ENCODE measurements around the gene SCFD2.

Gene SCFD2

DNA sequence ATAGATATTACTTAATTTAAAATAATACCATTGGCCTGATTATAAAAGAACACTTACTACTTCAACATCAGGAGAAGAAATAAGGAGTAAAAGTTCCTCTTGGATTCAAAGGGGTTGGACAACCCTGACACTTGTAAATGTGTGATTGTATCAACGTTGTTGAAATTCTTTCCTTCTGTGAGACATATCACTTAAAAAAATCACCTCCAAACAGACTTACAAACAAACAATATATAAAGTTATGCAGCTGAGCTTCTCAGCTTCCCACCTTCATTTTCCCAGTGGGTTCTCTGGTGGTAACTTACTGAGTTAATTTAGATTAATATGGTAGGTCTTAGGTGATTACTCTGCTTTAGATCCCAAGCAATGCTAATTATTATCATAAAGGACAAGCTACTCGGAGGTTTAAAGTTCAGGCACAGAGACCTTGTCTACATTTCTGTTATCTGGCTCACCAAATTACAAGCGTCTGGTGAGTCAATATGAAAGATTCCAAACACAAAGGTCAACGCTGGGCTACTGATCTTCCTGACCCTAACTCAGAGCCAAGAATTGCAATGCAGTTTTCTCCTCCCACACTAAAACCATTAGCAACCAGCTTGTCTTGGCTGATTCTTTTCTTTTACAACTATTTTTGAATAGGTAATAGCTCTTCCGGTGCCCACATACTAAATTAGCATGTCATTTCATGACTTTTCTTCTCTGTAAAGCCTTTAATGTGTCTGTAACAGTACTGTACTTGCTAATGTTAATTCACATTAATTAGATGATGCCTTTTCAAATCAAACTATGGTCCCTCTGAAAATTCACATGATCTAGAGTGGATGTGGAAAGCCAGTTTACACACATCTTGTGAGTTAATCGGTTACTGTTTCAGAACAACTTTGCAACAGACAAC lies 346.1 kb downstream of the SCFD2 start:
- no peak for DNase-seq (ENCODE audit: low read depth in 2 of 2, low spot score in 1 of 2)

- DNase-seq (ENCODE audit: low read depth in 2 of 2, low spot score in 1 of 2), result no peak
Measured at GRCh38 chr4:53018471-53018870, 347.4 kb downstream of the SCFD2 start.

GRCh38 chr4:53016099-53016820 lies 349.6 kb downstream of the SCFD2 start:
- DNase-seq (ENCODE audit: low read depth in 2 of 2, low spot score in 1 of 2), result no peak

GRCh38 chr4:53015681-53016080 lies 350.2 kb downstream of the SCFD2 start:
- DNase-seq (ENCODE audit: low read depth in 2 of 2, low spot score in 1 of 2), result no peak

- DNase-seq (ENCODE audit: low read depth in 2 of 2, low spot score in 1 of 2), result no peak
Measured at GRCh38 chr4:53014881-53015280, 351.0 kb downstream of the SCFD2 start.

- no peak for DNase-seq (ENCODE audit: low read depth in 2 of 2, low spot score in 1 of 2)
Measured at GRCh38 chr4:53013873-53014775, 351.7 kb downstream of the SCFD2 start.

- no peak for DNase-seq (ENCODE audit: low read depth in 2 of 2, low spot score in 1 of 2)
Measured at GRCh38 chr4:53012738-53013137, 353.1 kb downstream of the SCFD2 start.

- DNase-seq (ENCODE audit: low read depth in 2 of 2, low spot score in 1 of 2), result no peak
Measured at GRCh38 chr4:53011259-53011905, 354.5 kb downstream of the SCFD2 start.

GRCh38 chr4:53010318-53010717 lies 355.5 kb downstream of the SCFD2 start:
- no peak for DNase-seq (ENCODE audit: low read depth in 2 of 2, low spot score in 1 of 2)

- no peak for DNase-seq (ENCODE audit: low read depth in 2 of 2, low spot score in 1 of 2)
Measured at GRCh38 chr4:53009824-53010223, 356.0 kb downstream of the SCFD2 start.

DNA sequence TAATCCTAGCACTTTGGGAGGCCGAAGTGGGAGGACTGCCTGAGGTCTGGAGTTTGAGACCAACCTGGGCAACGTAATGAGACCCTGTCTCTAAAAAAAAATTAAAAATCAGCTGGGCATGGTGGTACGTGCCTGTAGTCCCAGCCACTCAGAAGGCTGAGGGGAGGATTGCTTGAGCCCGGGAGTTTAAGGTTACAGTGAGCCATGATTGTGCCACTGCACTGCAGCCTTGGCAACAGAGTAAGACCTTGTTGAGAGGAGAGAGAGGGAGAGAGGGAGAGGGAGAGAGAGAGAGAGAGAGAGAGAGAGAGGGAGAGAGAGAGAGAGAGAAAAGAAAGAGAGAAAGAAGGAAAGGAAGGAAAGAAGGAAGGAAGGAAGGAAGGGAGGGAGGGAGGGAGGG lies 358.8 kb downstream of the SCFD2 start:
- DNase-seq (ENCODE audit: low read depth in 2 of 2, low spot score in 1 of 2), result no peak

GRCh38 chr4:53005808-53006207 lies 360.1 kb downstream of the SCFD2 start:
- no peak for DNase-seq (ENCODE audit: low read depth in 2 of 2, low spot score in 1 of 2)

- no peak for DNase-seq (ENCODE audit: low read depth in 2 of 2, low spot score in 1 of 2)
Measured at GRCh38 chr4:53005149-53005546, 360.7 kb downstream of the SCFD2 start.

DNA sequence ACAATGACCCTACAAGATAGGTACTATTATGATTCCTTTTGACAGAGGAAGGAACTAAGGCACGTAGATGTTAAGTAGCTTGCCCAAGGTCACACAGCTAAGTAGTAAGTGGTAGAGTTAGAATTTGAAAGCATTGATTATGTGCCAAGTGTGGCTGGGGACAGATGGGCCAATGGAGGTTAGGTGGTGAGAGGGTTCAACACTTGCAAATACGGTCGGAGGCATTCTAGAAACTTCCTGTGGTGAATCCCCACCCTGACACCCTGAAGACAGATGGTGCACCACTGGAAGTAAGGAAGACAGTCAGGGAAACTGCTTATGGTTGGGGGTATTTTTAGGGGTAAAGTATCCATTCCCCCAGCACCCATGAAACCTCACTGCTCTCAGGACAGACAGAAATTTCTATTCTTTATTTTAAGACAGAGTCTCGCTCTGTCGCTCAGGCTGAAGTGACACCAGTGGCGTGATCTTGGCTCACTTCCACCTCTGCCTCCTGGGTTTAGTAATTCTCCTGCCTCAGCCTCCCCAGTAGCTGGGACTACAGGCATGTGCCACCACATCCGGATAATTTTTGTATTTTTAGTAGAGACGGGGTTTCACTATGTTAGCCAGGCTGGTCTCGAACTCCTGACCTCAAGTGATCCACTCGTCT lies 361.2 kb downstream of the SCFD2 start:
- no peak for DNase-seq (ENCODE audit: low read depth in 2 of 2, low spot score in 1 of 2)

GRCh38 chr4:53003959-53004358 lies 361.9 kb downstream of the SCFD2 start:
- DNase-seq (ENCODE audit: low read depth in 2 of 2, low spot score in 1 of 2), result no peak

DNA sequence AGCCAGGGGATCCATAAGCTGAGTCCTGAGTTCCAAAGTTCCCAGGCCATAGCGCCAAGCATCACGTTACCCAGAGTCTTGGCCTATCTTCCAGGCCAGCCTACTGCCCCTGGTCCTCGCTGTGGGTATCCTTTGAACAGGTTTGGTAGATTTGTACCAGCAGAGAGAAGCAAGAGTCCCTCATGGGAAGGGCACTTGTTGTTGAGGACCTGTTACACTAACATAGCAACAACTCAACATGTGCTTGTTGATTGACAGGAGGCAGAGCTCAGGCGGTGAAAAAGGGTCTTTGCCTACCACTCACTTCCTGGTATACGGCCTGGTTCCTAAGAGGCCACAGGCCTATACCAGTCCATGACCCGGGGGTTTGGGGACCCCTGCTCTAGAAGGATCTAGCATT lies 365.3 kb downstream of the SCFD2 start:
- no peak for DNase-seq (ENCODE audit: low read depth in 2 of 2, low spot score in 1 of 2)

DNA sequence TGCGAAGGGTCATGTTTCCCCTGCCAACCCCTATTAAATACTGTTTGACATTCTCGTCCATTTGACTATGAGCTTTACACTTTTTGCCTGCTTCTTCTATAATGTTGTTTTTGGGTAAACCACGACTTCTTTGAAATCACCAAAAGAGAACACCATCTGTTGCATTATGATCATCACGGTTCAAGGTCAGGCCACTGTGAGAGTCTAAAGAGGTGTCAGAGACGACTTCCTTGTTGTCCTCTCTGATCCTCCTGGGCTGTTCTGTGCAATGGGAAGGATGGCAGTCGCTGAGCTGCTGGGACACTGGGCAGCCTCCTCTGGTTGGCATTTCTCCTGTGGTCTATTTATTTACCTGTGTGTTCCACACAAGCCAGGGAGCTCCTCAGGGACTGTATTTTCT lies 366.2 kb downstream of the SCFD2 start:
- DNase-seq (ENCODE audit: low read depth in 2 of 2, low spot score in 1 of 2), result no peak

GRCh38 chr4:52998413-52998812 lies 367.4 kb downstream of the SCFD2 start:
- DNase-seq (ENCODE audit: low read depth in 2 of 2, low spot score in 1 of 2), result no peak

- DNase-seq (ENCODE audit: low read depth in 2 of 2, low spot score in 1 of 2), result no peak
Measured at GRCh38 chr4:52997132-52997416, 368.8 kb downstream of the SCFD2 start.

DNA sequence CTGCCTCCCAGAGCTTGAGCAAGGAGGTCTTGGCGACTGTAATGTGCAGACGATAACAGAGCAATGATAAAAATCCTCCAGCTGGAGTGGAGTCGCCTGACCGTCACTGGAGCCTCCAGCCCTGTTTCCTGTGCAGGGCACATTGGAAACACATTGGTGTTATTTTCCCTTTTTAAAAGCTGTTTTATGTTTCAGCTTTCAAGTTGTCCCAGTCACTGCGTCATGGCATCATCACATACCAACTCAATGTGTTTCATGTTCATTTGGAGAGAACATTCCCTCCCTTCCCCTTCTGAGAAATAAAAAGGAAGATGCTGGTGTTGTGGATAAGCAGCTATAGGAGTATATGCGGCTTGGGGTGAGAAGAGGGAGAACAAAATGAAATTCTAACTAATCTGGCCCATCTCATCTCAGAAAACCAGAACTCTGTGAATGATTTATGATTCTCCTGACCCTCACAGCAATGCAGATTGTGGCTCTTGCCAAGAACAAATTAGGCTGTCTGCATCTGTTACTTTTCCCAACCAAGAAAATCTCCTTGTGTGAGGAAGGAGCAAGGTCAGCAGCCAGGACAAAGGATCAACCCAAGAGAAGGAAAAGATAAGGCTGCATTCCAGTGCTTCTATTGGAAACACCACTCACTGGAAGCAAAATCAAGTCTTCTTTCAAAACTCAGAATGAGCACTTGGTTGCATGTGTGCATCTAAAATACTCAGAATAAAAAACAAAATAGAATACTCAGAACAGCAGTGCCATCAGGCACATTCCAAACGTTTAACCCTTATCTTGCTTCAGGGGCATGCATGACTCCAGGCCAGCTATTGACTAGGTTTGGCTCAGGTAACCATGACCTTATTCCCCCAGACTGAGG lies 369.4 kb downstream of the SCFD2 start:
- no peak for DNase-seq (ENCODE audit: low read depth in 2 of 2, low spot score in 1 of 2)
